HG02571 (cell line): ENCODE measurements around the gene SYNGR2.
"Not testable (repeated sequence)": the region's sequence is repeated elsewhere in the genome, so short reads cannot be mapped to it uniquely, and the experiment has no call there.

Source experiments
- ATAC-seq: cut with Tn5 transposase; IDR thresholded peaks from one replicate; pipeline ENCODE4 v1.9.1; 2021; ENCODE audit warnings: mild to moderate bottlenecking, moderate library complexity; ENCODE audit not compliant: unreplicated experiment

The SYNGR2 gene

DNA sequence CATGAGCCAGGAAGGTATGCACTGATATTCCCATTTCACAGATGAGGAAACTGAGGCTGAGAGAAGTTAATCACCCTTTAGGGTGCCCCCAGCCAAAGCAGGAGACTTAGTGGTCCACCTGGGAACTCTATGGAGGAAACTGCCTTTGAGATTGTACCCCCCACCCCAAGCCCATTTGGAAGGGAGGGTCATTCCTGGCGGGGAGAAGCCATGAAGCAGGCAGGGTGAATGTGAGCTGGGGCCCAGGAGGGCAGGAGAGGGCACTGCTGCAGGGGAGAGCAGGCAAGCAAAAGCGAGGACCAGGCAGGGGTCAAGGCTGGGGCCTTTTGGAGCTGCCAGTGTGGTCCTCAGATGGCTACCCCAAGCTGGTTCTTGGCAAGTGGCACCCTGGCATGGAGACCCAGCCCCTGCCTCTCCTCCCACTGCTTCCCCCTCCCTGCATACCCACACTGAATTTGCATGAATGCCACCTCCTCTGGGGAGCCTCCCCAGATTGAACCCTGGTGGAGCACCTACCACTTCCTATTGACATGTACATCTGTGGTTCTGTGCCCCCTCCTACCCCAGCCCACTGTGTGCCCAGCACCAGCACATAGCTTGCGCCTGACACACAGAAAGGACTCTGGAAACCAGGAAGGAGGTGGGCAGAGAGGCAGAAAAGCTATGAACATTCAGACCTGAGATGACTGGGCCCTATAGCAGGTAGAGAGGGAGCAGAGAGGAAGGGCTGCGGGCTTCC is 38.9 kb upstream of the SYNGR2 start:
- ATAC-seq = no peak

DNA sequence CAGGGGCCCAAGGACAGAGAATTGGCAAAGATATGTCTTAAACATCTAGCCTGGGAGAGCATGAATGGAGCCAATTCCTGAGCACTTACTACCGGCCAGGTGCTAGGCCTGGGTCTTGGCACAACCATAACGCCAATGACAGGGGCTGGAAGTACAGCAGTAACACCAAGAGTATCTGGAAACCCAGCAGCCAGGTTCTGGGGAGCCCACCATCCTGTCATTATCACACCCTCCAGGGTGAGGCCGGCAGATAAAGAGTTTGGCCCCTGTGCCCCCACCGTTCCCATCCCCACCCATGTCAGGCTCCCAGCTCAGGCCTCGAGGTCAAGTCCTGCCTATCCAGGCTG is 38.3 kb upstream of the SYNGR2 start:
- ATAC-seq = no peak

DNA sequence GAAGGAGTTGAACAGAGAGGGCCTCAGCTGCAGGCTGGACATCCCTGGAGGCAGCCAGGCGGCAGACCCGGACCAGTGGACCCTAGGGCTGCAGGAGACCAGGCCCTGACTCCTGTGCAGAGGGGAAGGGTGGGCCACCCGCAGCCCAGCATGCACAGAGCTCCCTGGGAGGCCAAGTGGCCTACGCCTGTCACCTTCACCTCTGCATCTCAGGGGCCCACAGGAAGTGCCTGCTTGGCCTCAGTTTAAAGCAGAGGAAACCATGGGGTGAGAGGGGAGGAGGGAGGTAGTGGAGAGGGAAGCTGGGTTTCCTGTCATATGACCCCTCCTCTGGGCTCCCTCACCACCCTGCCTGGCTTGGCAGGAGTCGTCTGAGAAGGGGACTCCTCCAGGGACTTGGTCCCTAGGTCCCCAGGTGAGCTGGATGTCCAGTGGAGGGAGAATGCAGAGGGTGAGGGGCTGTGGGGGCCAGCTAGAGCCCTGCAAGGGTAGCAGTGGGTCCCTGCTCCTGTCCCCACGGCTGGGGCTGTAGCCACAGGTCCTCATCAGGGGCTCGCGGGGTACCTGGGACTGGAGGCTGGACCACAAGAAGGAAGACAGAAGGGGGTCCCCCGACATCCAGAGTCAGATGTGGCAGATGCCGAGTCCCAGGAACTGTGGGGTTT is 37.8 kb upstream of the SYNGR2 start, which contains the start of gene TMC8:
TMC8 (plus strand) TSS at position 335 of the 665 bp plus-strand sequence. CDS start 818 bp downstream, outside the sequence.
- ATAC-seq = no peak

DNA sequence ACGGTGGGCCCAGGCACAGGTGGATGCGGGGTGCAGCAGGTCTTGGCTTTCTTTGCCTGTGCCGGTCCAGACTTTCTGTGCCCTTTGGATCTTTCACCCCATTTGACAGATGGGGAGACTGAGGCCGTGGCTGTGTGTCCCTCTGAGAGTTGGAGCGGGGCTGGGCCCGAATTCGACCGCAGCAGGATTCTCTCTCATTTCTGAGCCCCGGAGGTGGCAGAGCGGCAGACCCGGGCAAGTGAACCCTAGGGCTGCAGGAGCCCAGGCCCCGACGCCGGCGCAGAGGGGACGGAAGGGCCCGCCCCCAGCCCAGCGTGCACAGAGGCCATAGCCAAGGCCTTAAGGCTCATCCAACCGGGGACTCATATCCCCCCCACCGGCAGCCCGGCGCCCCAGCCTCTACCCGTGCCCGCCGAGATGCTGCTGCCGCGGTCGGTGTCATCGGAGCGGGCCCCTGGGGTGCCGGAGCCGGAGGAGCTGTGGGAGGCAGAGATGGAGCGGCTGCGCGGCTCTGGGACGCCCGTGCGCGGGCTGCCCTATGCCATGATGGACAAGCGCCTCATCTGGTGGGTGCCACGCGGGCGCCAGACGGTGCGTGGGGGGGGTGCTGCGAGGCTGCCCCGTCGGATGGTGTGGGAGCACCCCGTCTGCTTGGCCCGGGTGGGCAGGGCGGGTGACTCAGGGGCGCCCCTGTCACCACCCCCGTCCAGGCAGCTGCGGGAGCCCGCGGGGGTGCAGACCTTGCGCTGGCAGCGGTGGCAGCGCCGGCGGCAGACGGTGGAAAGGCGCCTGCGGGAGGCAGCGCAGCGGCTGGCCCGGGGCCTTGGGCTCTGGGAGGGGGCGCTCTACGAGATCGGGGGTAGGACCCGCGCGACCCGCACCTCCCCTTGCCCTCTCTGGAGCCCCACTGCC is 37.0 kb upstream of the SYNGR2 start:
- ATAC-seq = no peak

DNA sequence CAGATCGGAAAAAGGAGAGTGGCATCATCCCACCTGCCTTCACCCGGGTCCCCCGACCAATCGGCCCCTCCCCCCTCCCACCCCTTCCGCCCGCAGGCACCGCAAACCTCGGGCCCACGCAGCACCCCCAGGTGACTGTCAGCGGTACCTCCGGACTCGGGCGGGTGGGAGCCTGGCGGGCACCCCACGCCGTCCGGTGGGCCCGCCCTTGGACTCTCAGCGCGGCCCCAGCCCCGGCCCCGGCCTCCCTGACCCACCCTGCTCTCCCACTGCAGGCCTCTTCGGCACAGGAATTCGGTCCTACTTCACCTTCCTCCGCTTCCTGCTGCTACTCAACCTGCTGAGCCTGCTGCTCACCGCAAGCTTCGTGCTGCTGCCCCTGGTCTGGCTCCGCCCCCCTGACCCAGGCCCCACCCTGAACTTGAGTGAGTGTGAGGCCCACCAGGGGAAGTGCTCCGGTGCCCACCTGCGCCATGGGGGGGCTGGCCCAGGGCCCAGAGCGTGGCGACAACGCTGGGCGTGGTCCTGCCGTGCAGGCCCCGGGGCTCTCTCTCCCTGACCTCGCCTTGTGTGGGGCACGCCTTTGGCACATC is 36.2 kb upstream of the SYNGR2 start:
- ATAC-seq = no peak

DNA sequence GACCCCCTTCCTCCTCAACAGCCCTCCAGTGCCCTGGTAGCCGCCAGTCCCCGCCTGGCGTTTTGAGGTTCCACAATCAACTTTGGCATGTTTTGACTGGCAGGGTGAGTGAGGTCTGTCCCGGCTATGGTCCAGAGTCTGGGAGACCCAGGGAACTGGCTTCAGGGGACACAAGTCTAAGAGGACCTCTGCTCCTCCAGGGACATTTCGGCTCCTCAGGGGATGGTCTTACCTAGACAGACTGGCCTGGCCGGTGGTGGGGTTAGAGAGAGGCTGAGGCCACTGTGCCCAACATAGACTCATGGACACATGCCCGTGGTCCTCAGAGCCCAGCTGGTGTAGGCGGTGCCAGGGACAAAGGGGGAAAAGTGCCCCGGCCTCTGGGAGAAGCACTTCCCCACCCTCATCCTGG is 35.6 kb upstream of the SYNGR2 start:
- ATAC-seq = no peak

DNA sequence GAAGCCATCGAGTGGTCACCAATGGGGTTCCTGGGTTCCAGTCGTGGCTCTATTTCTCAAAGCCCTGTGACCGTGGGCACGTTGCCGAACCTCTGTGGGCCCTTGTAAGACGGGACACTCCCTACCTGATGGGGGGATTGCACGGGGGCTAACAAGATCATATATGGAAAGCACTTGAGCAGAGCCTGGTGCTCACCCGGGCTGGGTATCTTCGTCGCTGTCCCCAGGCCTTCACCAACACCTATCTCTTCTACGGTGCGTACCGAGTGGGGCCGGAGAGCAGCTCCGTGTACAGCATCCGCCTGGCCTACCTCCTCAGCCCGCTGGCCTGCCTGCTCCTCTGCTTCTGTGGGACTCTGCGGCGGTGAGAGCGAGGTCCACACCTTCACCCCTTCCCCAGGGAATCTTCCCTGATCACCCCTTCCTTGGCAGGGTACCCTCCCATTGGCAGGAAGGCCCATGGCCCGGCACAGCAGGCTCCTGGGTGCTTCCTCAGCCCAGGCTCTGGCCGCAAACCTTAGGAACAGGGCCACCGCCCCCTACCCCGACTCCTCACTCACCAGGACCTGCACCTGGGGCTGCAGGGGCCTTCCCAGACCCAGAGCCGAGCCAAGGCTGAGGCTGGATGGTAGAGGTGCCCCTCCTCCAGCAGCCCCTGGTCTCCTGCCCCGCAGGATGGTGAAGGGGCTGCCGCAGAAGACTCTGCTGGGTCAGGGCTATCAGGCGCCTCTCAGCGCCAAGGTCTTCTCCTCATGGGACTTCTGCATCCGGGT is 35.0 kb upstream of the SYNGR2 start:
- no peak for ATAC-seq

DNA sequence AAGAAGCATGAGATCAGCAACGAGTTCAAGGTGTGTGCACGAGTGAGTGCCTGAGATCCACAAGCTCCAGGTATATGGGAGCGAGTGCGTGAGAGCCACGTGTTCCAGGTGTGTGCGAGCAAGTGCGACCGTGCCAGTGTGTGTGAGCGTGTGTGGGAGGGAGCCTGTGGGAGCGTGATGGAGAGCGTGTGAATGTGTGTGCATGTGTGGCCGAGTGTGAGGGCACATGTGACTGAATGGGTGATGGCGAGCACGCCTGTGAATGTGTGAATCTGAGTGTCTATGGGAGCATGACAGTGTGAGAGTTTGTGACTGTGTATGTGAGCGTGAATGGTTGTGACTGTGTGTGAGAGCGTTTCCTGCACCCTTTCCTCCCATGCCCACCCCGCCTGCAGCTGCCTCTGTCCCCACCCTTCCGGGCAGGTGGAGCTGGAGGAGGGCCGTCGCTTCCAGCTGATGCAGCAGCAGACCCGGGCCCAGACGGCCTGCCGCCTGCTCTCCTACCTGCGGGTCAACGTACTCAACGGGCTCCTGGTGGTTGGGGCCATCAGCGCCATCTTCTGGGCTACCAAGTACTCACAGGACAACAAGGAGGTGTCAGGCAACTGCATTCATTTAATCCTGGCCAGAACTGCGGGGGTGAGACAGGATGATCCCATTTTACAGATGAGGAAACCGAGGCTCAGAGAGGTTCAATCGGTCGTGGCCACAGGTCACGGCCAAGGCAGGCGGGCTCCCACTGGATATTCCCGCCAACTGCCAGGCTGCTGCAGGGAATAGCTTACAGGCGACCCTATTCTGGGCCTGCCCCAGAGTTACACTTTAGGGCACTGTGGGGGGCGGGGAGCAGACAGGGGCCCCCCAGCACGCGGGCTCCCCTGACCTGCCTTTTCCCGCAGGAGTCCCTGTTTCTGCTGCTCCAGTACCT is 34.1 kb upstream of the SYNGR2 start:
- ATAC-seq = no peak

DNA sequence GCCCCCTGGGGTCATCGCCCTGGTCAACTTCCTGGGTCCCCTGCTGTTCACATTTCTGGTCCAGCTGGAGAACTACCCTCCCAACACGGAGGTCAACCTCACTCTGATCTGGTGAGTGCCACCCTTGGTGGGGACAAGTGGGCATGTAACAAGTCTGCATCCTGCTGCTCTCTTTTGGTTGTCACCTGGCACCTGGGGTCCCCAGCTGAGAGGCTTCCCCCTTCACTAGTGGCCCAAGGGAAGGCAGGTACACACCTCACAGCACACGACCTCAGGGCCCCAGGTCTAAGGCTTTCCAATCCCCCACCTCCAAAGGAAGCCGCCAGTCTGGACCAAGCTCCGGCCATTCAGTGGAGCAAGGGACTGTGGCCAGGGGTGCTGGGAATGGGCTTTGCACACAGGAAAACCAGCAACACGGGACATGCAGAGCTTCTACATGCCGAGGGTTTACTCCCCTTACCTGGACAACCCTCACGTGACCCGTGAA is 33.4 kb upstream of the SYNGR2 start:
- ATAC-seq = no peak

DNA sequence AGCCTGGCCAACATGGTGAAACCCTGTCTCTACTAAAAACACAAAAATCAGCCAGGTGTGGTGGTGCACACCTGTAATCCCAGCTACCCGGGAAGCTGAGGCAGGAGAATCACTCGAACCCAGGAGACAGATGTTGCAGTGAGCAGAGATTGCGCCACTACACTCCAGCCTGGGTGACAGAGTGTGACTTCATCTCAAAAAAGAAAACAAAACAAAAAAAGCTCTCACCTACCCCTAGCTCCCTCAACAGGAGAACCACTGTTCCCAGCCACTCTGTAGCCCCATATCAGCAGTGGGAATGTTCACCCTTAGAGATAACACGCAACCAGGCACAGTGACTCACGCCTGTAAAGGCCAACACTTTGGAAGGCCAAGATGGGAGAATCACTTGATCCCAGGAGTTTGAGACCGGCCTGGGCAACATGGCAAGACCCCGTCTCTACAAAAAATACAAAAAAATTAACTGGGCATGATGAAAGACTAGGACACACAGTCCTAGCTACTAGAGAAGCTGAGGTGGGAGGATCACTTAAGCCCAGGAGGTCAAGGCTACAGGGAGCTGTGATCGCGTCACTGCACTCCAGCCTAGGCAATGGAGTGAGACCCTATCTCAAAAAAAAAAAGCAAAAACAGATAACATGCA is 32.4 kb upstream of the SYNGR2 start:
- no peak for ATAC-seq

DNA sequence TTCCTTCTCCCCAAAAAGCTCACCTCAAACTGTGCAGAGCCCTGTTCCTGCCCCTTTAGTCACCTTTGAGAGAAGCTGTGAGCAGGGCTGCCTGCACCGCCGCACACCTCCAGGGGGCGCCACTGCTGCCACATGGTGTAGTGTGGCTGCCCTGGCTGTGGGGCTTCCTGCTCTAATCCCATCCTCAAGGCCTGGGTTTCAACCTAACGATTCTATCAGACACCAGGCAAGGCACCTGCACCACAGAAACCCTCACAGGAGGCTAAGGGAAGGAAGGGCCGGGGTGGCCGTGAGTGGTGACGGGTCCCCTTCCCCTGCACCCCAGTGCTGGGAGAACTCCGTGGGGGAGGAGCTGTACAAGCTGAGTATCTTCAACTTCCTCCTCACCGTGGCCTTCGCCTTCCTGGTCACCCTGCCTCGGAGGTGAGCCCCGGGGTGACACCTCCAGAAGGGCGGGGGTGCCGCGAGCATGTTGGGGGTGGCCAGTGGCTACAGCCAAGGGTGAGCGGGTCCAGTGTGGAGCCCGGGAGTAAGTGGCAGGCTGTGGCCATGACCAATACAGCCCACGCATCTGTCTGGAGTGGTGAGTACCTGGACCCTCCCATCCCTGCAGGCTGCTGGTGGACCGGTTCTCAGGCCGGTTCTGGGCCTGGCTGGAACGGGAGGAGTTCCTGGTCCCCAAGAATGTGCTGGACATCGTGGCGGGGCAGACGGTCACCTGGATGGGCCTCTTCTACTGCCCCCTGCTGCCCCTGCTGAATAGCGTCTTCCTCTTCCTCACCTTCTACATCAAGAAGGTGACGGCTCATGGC is 30.8 kb upstream of the SYNGR2 start:
- no peak for ATAC-seq

DNA sequence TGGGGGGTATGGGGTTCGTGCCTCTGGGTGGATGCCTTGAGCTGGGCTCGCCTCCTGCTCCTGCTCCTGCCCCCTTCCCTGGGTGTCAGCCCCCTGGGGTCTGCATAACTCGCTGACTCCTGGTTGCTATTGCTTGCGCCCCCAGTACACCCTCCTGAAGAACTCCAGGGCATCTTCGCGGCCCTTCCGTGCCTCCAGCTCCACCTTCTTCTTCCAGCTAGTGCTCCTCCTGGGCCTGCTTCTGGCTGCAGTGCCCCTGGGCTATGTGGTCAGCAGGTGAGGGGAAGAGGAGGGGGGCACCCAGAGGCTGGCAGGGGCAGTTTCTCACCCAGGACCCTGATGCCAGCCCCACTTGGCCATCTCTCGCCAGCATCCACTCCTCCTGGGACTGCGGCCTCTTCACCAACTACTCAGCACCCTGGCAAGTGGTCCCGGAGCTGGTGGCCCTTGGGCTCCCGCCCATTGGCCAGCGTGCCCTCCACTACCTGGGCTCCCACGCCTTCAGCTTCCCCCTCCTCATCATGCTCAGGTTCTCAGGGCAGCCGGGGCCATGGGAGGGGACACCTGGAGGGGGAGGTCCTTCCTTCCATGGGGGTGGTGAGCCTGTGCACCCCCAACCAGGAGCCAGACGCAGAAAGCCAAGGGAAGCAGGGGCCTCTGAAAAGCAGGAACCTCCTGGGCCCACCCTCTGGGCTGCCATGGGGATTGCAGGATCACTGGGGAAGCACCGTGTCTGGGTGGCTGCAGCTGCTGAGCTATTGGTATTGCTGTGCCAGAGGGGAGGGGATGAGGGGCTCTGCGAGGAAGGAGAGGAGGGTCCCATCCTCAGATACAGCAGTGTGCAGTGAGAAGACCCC is 29.9 kb upstream of the SYNGR2 start:
- ATAC-seq = no peak

DNA sequence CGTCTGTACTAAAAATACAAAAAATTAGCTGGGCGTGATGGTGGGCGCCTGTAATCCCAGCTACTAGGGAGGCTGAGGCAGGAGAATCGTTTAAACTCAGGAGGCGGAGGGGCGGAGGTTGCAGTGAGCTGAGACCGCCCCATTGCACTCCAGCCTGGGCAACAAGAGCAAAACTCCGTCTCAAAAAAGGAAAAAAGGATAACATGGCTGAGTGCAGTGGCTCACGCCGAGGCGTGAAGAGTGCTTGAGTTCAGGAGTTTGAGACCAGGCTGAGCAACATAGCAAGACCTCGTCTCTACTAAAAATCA is 28.6 kb upstream of the SYNGR2 start:
- ATAC-seq = not testable (repeated sequence)

DNA sequence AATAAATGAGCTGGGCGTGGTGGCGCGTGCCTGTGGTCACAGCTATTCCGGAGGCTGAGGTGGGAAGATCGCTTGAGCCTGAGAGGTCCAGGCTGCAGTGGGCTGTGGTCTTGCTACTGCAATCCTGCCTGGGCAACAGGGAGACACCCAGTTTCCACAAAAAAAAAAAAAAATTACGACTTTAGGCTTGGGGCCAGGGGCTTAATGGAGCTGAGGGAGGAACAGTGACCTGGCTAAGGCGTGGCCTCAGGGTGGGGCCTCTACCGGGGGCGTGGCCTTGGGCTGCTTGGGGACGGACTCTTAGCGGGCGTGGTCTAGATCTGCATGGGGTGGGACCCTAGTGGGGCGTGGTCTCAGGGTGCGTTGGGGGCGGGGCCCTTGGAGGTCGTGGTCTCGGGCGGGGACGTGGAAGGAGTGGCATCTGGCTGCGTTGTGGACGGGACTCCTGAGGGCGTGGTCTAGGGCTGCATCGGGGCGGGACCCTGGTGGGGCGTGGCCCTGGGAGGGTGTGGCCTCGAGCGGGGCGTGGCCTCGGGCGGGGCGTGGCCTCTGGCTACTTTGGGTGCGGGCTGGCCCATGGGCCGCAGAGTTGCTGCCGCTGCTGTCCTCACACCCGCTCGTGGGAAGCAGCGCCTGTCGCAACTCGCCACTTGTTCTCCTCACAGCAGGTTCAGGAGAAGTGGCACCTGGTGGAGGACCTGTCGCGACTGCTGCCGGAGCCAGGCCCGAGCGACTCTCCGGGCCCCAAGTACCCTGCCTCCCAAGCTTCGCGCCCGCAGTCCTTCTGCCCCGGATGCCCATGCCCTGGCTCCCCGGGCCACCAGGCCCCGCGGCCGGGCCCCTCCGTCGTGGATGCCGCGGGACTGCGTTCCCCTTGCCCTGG is 28.0 kb upstream of the SYNGR2 start:
- peak; percentile 65 for ATAC-seq

DNA sequence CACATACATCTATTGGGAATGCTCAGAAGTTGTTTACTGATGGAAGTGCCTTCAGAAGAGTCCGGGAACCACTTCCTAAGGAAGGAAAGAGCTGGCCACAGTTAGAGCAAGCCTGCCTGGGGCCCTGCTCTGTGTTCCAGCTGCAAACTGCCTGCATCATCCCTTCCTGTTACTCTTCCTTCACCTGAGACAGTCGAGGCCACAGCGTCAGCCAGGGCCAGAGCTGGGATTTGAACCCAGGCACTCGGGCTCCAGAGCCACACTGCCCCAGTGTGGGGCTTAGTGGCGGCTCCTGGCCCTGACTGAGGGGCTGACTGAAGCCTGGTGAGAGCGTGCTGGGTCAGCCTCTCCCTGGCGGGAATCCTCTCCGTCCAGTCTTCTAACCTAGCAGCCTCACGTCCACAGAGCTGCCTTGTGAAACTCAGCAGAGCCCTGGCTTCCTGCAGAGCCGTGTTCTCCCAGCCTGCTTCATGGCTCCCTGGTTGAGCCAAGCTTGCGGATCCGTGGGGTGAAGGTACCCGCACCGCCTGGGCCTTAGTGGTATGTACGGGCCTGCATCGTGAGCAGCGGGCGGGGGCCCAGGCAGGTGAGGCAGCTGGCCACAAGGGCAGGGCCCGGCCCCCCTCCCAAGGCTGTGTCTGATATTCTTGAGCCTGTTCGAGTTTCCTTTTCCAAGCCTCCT is 26.8 kb upstream of the SYNGR2 start:
- ATAC-seq = no peak
